H1 (cell line): Measurements from ENCODE around the gene ATP5MC2. TPM values are rescaled to one million over a fixed set of nuclear protein-coding genes. Genes with fewer than 3 reads are reported as not detected.

ENCODE experiments used
- CTCF ChIA-PET: fragments of 300-600 bp; sonication (Branson Sonifier 250); formaldehyde crosslinking; loops from one replicate; lab custom pipeline; 2021; ENCODE audit not compliant: partially characterized antibody; lab: Charles Lee
- POLR2A ChIA-PET: fragments of 300-600 bp; sonication (Branson Sonifier 250); formaldehyde crosslinking; loops from one replicate; lab custom pipeline; 2021; ENCODE audit warnings: inconsistent platforms; ENCODE audit not compliant: partially characterized antibody; lab: Charles Lee
- DNase-seq, 2 experiments: peaks; one replicate each; pipeline versions ENCODE4 v3.0.0 to v3.0.0-alpha.2; 2010 to 2022; ENCODE audit warnings: low spot score in 2 of 2, low read depth in 1 of 2, mixed read lengths in 1 of 2
- FAIRE-seq: peaks from 2 replicates; lab custom pipeline; 2011; peaks lifted over from hg19 to GRCh38; lab: Jason Lieb, UNC
- H2AFZ ChIP-seq: 2 replicates; pipeline ENCODE4 v1.8.1; 2012; ENCODE audit warnings: low read length, inconsistent platforms
- H2AK5ac ChIP-seq: 2 replicates; pipeline ENCODE4 v1.6.1; 2013; ENCODE audit warnings: low read depth, low read length
- H2BK120ac ChIP-seq: replicated peaks from 2 replicates; pipeline ENCODE3; 2013; ENCODE audit warnings: low read depth, low read length, inconsistent platforms
- H2BK12ac ChIP-seq: 2 replicates; pipeline ENCODE4 v1.6.1; 2013; ENCODE audit warnings: low read depth, low read length
- H2BK15ac ChIP-seq: 2 replicates; pipeline ENCODE4 v1.6.1; 2013; ENCODE audit warnings: low read length
- H2BK20ac ChIP-seq: 2 replicates; pipeline ENCODE4 v1.6.1; 2013; ENCODE audit warnings: low read length
- H2BK5ac ChIP-seq: 2 replicates; pipeline ENCODE4 v1.6.1; 2013; ENCODE audit warnings: low read depth, low read length
- H3K14ac ChIP-seq: 2 replicates; pipeline ENCODE4 v1.6.1; 2013; ENCODE audit warnings: inconsistent platforms; ENCODE audit not compliant: insufficient read length
- H3K18ac ChIP-seq: 2 replicates; pipeline ENCODE4 v1.6.1; 2013; ENCODE audit warnings: low read length; ENCODE audit errors: extremely low read depth
- H3K23ac ChIP-seq: 2 replicates; pipeline ENCODE4 v1.6.1; 2013; ENCODE audit warnings: inconsistent platforms; ENCODE audit not compliant: insufficient read length
- H3K23me2 ChIP-seq: 2 replicates; pipeline ENCODE4 v1.6.1; 2013; ENCODE audit warnings: low read depth, low read length
- H3K27ac ChIP-seq: 2 replicates; pipeline ENCODE4 v1.6.1; 2011; ENCODE audit warnings: low read depth, low read length, inconsistent platforms
- H3K27me3 ChIP-seq, 4 experiments: replicated peaks in 1 of 4; 1 replicate in 1 of 4; 2 replicates in 3 of 4; pipeline versions ENCODE4 v1.6.1 to v1.8.1; 2011 to 2013; ENCODE audit warnings: low read length in 3 of 4, mild to moderate bottlenecking in 3 of 4, inconsistent platforms in 2 of 4, mixed read lengths in 2 of 4, moderate library complexity in 1 of 4; ENCODE audit not compliant: control insufficient read depth in 3 of 4, insufficient read depth in 3 of 4; ENCODE audit errors: extremely low read depth in 1 of 4
- H3K36me3 ChIP-seq, 4 experiments: 2 replicates each; pipeline versions ENCODE4 v1.6.1 to v1.8.1; 2011 to 2013; ENCODE audit warnings: mild to moderate bottlenecking in 4 of 4, low read length in 3 of 4, moderate library complexity in 2 of 4, control low read depth in 1 of 4, inconsistent platforms in 1 of 4; ENCODE audit not compliant: insufficient read depth in 4 of 4, control insufficient read depth in 2 of 4
- H3K4ac ChIP-seq: replicated peaks from 2 replicates; pipeline ENCODE3; 2013; ENCODE audit warnings: low read length, low read depth, mixed read lengths, inconsistent platforms; ENCODE audit not compliant: insufficient read length
- H3K4me1 ChIP-seq, 4 experiments: replicated peaks in 1 of 4; 1 replicate in 1 of 4; 2 replicates in 3 of 4; pipeline versions ENCODE4 v1.6.1 to v1.8.1; 2011 to 2013; ENCODE audit warnings: low read length in 3 of 4, inconsistent platforms in 2 of 4, mixed read lengths in 1 of 4; ENCODE audit not compliant: insufficient read depth in 4 of 4, control insufficient read depth in 3 of 4
- H3K4me2 ChIP-seq, 2 experiments: 2 replicates each; pipeline versions ENCODE4 v1.6.1 to v1.8.1; 2011 to 2013; ENCODE audit warnings: low read depth in 2 of 2, low read length in 2 of 2, control low read depth in 1 of 2, inconsistent platforms in 1 of 2, mild to moderate bottlenecking in 1 of 2; ENCODE audit not compliant: insufficient read depth in 1 of 2
- H3K4me3 ChIP-seq, 4 experiments: fragments of 200-600, 300-600 bp in 1 of 4; sonication (generic), shearing (Covaris generic), sonication (Bioruptor Twin) in 1 of 4; 2 replicates each; pipeline versions ENCODE4 v1.5.1 to v1.8.1; 2011 to 2016; ENCODE audit warnings: low read length in 4 of 4, low read depth in 3 of 4, control low read depth in 2 of 4, inconsistent platforms in 2 of 4, mild to moderate bottlenecking in 2 of 4, mixed read lengths in 1 of 4, moderate library complexity in 1 of 4; ENCODE audit not compliant: insufficient read depth in 2 of 4; ENCODE audit errors: extremely low read depth in 1 of 4
- H3K56ac ChIP-seq: replicated peaks from 2 replicates; pipeline ENCODE3; 2013; ENCODE audit warnings: low read depth, mild to moderate bottlenecking, mixed read lengths, low read length, inconsistent platforms; ENCODE audit not compliant: insufficient read length
- H3K79me1 ChIP-seq: 2 replicates; pipeline ENCODE4 v1.6.1; 2013; ENCODE audit warnings: low read depth, low read length, control low read depth
- H3K79me2 ChIP-seq, 2 experiments: 2 replicates each; pipeline versions ENCODE4 v1.6.1 to v1.8.1; 2012 to 2013; ENCODE audit warnings: low read length in 2 of 2, mild to moderate bottlenecking in 2 of 2, inconsistent platforms in 1 of 2; ENCODE audit not compliant: insufficient read depth in 2 of 2, control insufficient read depth in 1 of 2
- H3K9ac ChIP-seq, 4 experiments: replicated peaks in 1 of 4; 1 replicate in 1 of 4; 2 replicates in 3 of 4; pipeline versions ENCODE4 v1.6.1 to v1.8.1; 2011 to 2013; ENCODE audit warnings: low read depth in 3 of 4, low read length in 3 of 4, control low read depth in 2 of 4, mild to moderate bottlenecking in 2 of 4, moderate library complexity in 2 of 4, inconsistent platforms in 1 of 4; ENCODE audit errors: extremely low read depth in 1 of 4
- H3K9me3 ChIP-seq, 2 experiments: 2 replicates each; pipeline versions ENCODE4 v1.6.1 to v1.8.1; 2012 to 2013; ENCODE audit warnings: mild to moderate bottlenecking in 2 of 2, moderate library complexity in 2 of 2, control low read depth in 1 of 2, inconsistent platforms in 1 of 2, low read depth in 1 of 2, low read length in 1 of 2, mixed read lengths in 1 of 2; ENCODE audit not compliant: insufficient read depth in 2 of 2
- H4K20me1 ChIP-seq, 2 experiments: replicated peaks in 1 of 2; 2 replicates each; pipeline versions ENCODE3 to v1.8.1; 2011 to 2013; ENCODE audit warnings: inconsistent platforms in 2 of 2, low read length in 2 of 2, mild to moderate bottlenecking in 1 of 2; ENCODE audit not compliant: insufficient read depth in 2 of 2, control insufficient read depth in 1 of 2
- H4K5ac ChIP-seq: 2 replicates; pipeline ENCODE4 v1.6.1; 2013; ENCODE audit warnings: low read length, low read depth, mixed read lengths, inconsistent platforms; ENCODE audit not compliant: insufficient read length
- H4K8ac ChIP-seq: 2 replicates; pipeline ENCODE4 v1.8.0; 2013; ENCODE audit warnings: mild to moderate bottlenecking, moderate library complexity, low read length, inconsistent platforms; ENCODE audit not compliant: insufficient read depth; ENCODE audit errors: extremely low read depth
- H4K91ac ChIP-seq: replicated peaks from 2 replicates; pipeline ENCODE3; 2013; ENCODE audit warnings: low read length, mixed read lengths, inconsistent platforms; ENCODE audit not compliant: insufficient read length
- CHD1 ChIP-seq: IDR thresholded peaks from 2 replicates; pipeline ENCODE4 v1.6.1; 2012; ENCODE audit warnings: low read depth, low read length, improper control_type of control experiment
- CREB1 ChIP-seq: IDR thresholded peaks from 2 replicates; pipeline ENCODE4 v1.6.1; 2012; ENCODE audit warnings: inconsistent platforms
- EP300 ChIP-seq, 2 experiments: IDR thresholded peaks; 1 replicate in 1 of 2; 2 replicates in 1 of 2; pipeline ENCODE4 v1.6.1; 2011 to 2012; ENCODE audit warnings: low read depth in 2 of 2, low read length in 2 of 2, mild to moderate bottlenecking in 2 of 2, borderline replicate concordance in 1 of 2, inconsistent platforms in 1 of 2, moderate library complexity in 1 of 2
- EZH2 ChIP-seq: fragments of 200-600 bp; sonication (generic); IDR thresholded peaks from 2 replicates; pipeline ENCODE4 v1.7.1; 2012; ENCODE audit warnings: low read depth, mild to moderate bottlenecking, moderate library complexity, low read length, inconsistent platforms; ENCODE audit not compliant: severe bottlenecking
- JUND ChIP-seq: IDR thresholded peaks from 2 replicates; pipeline ENCODE4 v1.6.1; 2011; ENCODE audit warnings: mild to moderate bottlenecking, improper control_type of control experiment, low read length
- MAX ChIP-seq: IDR thresholded peaks from 2 replicates; pipeline ENCODE4 v1.6.1; 2012; ENCODE audit warnings: inconsistent platforms
- POLR2A ChIP-seq, 2 experiments: IDR thresholded peaks; 1 replicate in 1 of 2; 2 replicates in 1 of 2; pipeline ENCODE4 v1.6.1; 2011; ENCODE audit warnings: low read depth in 2 of 2, low read length in 2 of 2, mild to moderate bottlenecking in 2 of 2; ENCODE audit errors: control extremely low read depth in 1 of 2
- RXRA ChIP-seq: IDR thresholded peaks from 2 replicates; pipeline ENCODE4 v1.6.1; 2011; ENCODE audit warnings: low read depth, mild to moderate bottlenecking, low read length, moderate library complexity; ENCODE audit not compliant: insufficient read depth
- SAP30 ChIP-seq: fragments of 300-600 bp; sonication (generic); IDR thresholded peaks from 2 replicates; pipeline ENCODE4 v1.7.1; 2012; ENCODE audit warnings: low read length, moderate library complexity, mild to moderate bottlenecking, inconsistent platforms; ENCODE audit not compliant: insufficient read depth, insufficient replicate concordance
- SP2 ChIP-seq: IDR thresholded peaks from 2 replicates; pipeline ENCODE4 v1.6.1; 2012; ENCODE audit warnings: mild to moderate bottlenecking, low read length, inconsistent platforms
- SRF ChIP-seq: IDR thresholded peaks from 2 replicates; pipeline ENCODE4 v1.6.1; 2011; ENCODE audit warnings: mild to moderate bottlenecking, low read depth, low read length, moderate library complexity
- SUZ12 ChIP-seq: fragments of 200-600 bp; sonication (generic); IDR thresholded peaks from 2 replicates; pipeline ENCODE4 v1.6.1; 2012; ENCODE audit warnings: mild to moderate bottlenecking, inconsistent platforms, low read length, moderate library complexity, mixed read lengths
- TAF1 ChIP-seq: IDR thresholded peaks from 2 replicates; pipeline ENCODE4 v1.6.1; 2011; ENCODE audit warnings: mild to moderate bottlenecking, low read depth, low read length
- TAF7 ChIP-seq: optimal IDR thresholded peaks from 2 replicates; pipeline ENCODE3; 2011; ENCODE audit warnings: low read depth, mild to moderate bottlenecking, inconsistent platforms, low read length, moderate library complexity, borderline replicate concordance
- ZNF274 ChIP-seq: IDR thresholded peaks from 2 replicates; pipeline ENCODE4 v1.7.0; 2012; ENCODE audit warnings: low read length, borderline replicate concordance; ENCODE audit errors: extremely low read depth
- WGBS, 2 experiments: shearing (Covaris generic) in 1 of 2; methylation state at CpG; one replicate each; pipeline versions ENCODE4 v1.1.6 to v1.1.7; 2013 to 2015; ENCODE audit warnings: low lambda C conversion rate in 2 of 2, mixed read lengths in 2 of 2, inconsistent platforms in 1 of 2, low coverage in 1 of 2, missing lambda C conversion rate in 1 of 2; ENCODE audit not compliant: insufficient replicate concordance in 2 of 2, insufficient coverage in 1 of 2, insufficient read length in 1 of 2; ENCODE audit errors: extremely low coverage in 1 of 2, missing lambda C conversion rate in 1 of 2; 5-methylcytosine and 5-hydroxymethylcytosine counted together
- polyA plus RNA-seq, 7 experiments: library from polyadenylated mRNA; depleted of rRNA in 3 of 7; stranded (reverse) in 5 of 7; unstranded in 2 of 7; fragments of >200 nt in 5 of 7; fragments of 200-250 nt in 2 of 7; gene quantifications; 1 replicate in 5 of 7; 2 replicates in 1 of 7; 4 replicates in 1 of 7; pipeline versions ENCODE4 v1.2.1 to v1.2.3, GENCODE V29; 2011 to 2013; ENCODE audit warnings: missing spikeins in 2 of 7, mixed read lengths in 2 of 7
- total RNA-seq: library from RNA; stranded (reverse); fragmentation: NEBNext Ultra II Directional; extraction: Animal tissue kit (Norgen Biotek cat#: 25700); gene quantifications from 2 replicates; pipeline ENCODE4 v1.2.1, GENCODE V29; 2021

Gene ATP5MC2
- total and polyA plus RNA-seq, 2 of the 8 experiments (the other 6 are each of a cell fraction or from before 2014, with no cell fraction given): 408 to 952 TPM

- Histone ChIP-seq H3K27me3 (no peaks in the 10 kb centered on the region), H3K14ac (no peak overlapping the region), H2BK15ac (no peak overlapping the region), H3K9me3 (no peaks in the 10 kb centered on the region), H4K20me1 (no peaks in the 10 kb centered on the region), H3K56ac (no peak overlapping the region), H3K23ac (no peak overlapping the region), H3K23me2 (no peaks in the 10 kb centered on the region; the same call in 1 of the 2 replicates), H4K8ac (no peak overlapping the region), H3K4me1 (peaks cover 0 to 2% (median 1%) of the 10 kb centered on the region in 4 experiments; a peak in 2 of 7 replicates), H3K4ac (no peak overlapping the region), H2BK5ac (no peak overlapping the region), H3K79me1 (no peaks in the 10 kb centered on the region), H2BK20ac (no peak overlapping the region), H2BK120ac (no peak overlapping the region), H2BK12ac (no peak overlapping the region), H3K9ac (no peak overlapping the region), H3K4me2 (no peak overlapping the region), H3K36me3 (no peaks in the 10 kb centered on the region), H2AFZ (no peak overlapping the region), H3K4me3 (no peak overlapping the region), H3K27ac (no peak overlapping the region), H4K91ac (no peak overlapping the region), H2AK5ac (0 out of 2 replicates have a peak overlapping the region, but pooled peaks have one; percentile 13), H3K79me2 (no peaks in the 10 kb centered on the region), H3K18ac (no peak overlapping the region), H4K5ac (no peak overlapping the region)
- 40% methylated on average over 1 of the region's 1 CpG; no CpG with 5 or more reads in 1 of the 2 experiments for WGBS, 2 experiments
- ChIA-PET POLR2A (interaction anchor here (10.4 kb wide), 1 partner anchor 45 kb away, joined by 53 read pairs; the partner anchor contains the start of gene ATP5MC2), CTCF (no interaction called here)
- DNase-seq: no peak
- FAIRE-seq: no peak
- TF ChIP-seq CHD1 (no peak), SP2 (no peak), TAF7 (no peak), ZNF274 (no peak), RXRA (no peak), EZH2 (no peak), SAP30 (no peak), MAX (no peak), TAF1 (no peak), SUZ12 (no peak), JUND (no peak), EP300 (IDR thresholded peaks at IDR 0.05; ENCODE audit: borderline replicate concordance in 1 of 2, low read depth in 2 of 2, low read length in 2 of 2) (no peak), CREB1 (no peak), POLR2A (IDR thresholded peaks at IDR 0.05; ENCODE audit: control extremely low read depth in 1 of 2, low read depth in 2 of 2, low read length in 2 of 2) (no peak), SRF (no peak)
Measured at GRCh38 chr12:53631721-53632120, 44.2 kb downstream of the ATP5MC2 start.
